Endothelial cell of umbilical vein (primary cell): ENCODE results near the gene IL32. TPM values are rescaled to one million over a fixed set of nuclear protein-coding genes. Genes with fewer than 3 reads are reported as not detected.

Experiments
- BruUV-seq: library from RNA; stranded (reverse); fragments of 400-500 nt; replicated peaks from 2 replicates; lab custom pipeline; 2021; lab: Mats Ljungman, UMichigan
- CTCF ChIA-PET: fragments of 300-600, 350-600 bp; sonication (Branson Sonifier 250); formaldehyde crosslinking; loops from one replicate; lab custom pipeline; 2021; ENCODE audit warnings: antibody characterized with exemption, inconsistent platforms; lab: Charles Lee
- POLR2A ChIA-PET: fragments of 300-600, 350-600 bp; sonication (Branson Sonifier 250); formaldehyde crosslinking; loops from one replicate; lab custom pipeline; 2021; ENCODE audit warnings: antibody characterized with exemption, inconsistent platforms; lab: Charles Lee
- DNase-seq: peaks from one replicate; pipeline ENCODE4 v3.0.0-alpha.2; 2011; ENCODE audit warnings: low read depth, low spot score
- FAIRE-seq: peaks from 2 replicates; lab custom pipeline; 2011; peaks lifted over from hg19 to GRCh38; lab: Jason Lieb, UNC
- H2AFZ ChIP-seq: 2 replicates; pipeline ENCODE4 v1.6.0; 2012; ENCODE audit warnings: low read depth, low read length, control low read depth, inconsistent platforms
- H3K27ac ChIP-seq: 2 replicates; pipeline ENCODE4 v1.5.1; 2011; ENCODE audit warnings: low read depth, mild to moderate bottlenecking, control low read depth, low read length, moderate library complexity; ENCODE audit not compliant: insufficient read depth
- H3K27me3 ChIP-seq, 2 experiments: 2 replicates each; pipeline versions ENCODE4 v1.6.0 to v1.6.1; 2011; ENCODE audit warnings: low read length in 2 of 2, mixed read lengths in 1 of 2; ENCODE audit not compliant: control insufficient read depth in 2 of 2, insufficient read depth in 2 of 2
- H3K36me3 ChIP-seq, 2 experiments: 2 replicates in 1 of 2; 3 replicates in 1 of 2; pipeline ENCODE4 v1.5.1; 2011; ENCODE audit warnings: low read length in 2 of 2, mild to moderate bottlenecking in 1 of 2, moderate library complexity in 1 of 2; ENCODE audit not compliant: control insufficient read depth in 2 of 2, insufficient read depth in 2 of 2; ENCODE audit errors: extremely low read depth in 1 of 2
- H3K4me1 ChIP-seq: 3 replicates; pipeline ENCODE4 v1.5.1; 2011; ENCODE audit warnings: mild to moderate bottlenecking, low read length; ENCODE audit not compliant: control insufficient read depth, insufficient read depth; ENCODE audit errors: extremely low read depth
- H3K4me2 ChIP-seq: 2 replicates; pipeline ENCODE4 v1.6.1; 2011; ENCODE audit warnings: low read length, control low read depth, mixed read lengths; ENCODE audit not compliant: insufficient read depth
- H3K4me3 ChIP-seq, 3 experiments: fragments of 200-600 bp in 1 of 3; sonication (generic), shearing (Covaris generic) in 1 of 3; replicated peaks in 1 of 3; 2 replicates each; pipeline ENCODE4 v1.5.1; 2011 to 2016; ENCODE audit warnings: control low read depth in 3 of 3, low read length in 3 of 3, mild to moderate bottlenecking in 2 of 3, inconsistent platforms in 1 of 3, low read depth in 1 of 3, moderate library complexity in 1 of 3; ENCODE audit not compliant: insufficient read depth in 1 of 3
- H3K79me2 ChIP-seq: 2 replicates; pipeline ENCODE4 v1.6.0; 2012; ENCODE audit warnings: low read length, inconsistent platforms; ENCODE audit not compliant: control insufficient read depth, insufficient read depth
- H3K9ac ChIP-seq: replicated peaks from 2 replicates; pipeline ENCODE3; 2011; ENCODE audit warnings: low read length, control low read depth; ENCODE audit not compliant: insufficient read depth; ENCODE audit errors: extremely low read depth
- H3K9me1 ChIP-seq: replicated peaks from 3 replicates; pipeline ENCODE4 v1.6.0; 2011; ENCODE audit warnings: mild to moderate bottlenecking, low read length; ENCODE audit not compliant: control insufficient read depth, insufficient read depth; ENCODE audit errors: extremely low read depth
- H3K9me3 ChIP-seq: replicated peaks from 2 replicates; pipeline ENCODE4 v1.5.1; 2012; ENCODE audit warnings: low read length, inconsistent platforms; ENCODE audit not compliant: control insufficient read depth, insufficient read depth
- H4K20me1 ChIP-seq: replicated peaks from 2 replicates; pipeline ENCODE3; 2011; ENCODE audit warnings: mild to moderate bottlenecking, low read length; ENCODE audit not compliant: control insufficient read depth, insufficient read depth; ENCODE audit errors: extremely low read depth
- EZH2 ChIP-seq: IDR thresholded peaks from 2 replicates; pipeline ENCODE4 v1.6.1; 2012; ENCODE audit warnings: borderline replicate concordance, low read depth, mild to moderate bottlenecking, moderate library complexity, low read length, inconsistent platforms; ENCODE audit not compliant: severe bottlenecking
- FOS ChIP-seq: IDR thresholded peaks from 2 replicates; pipeline ENCODE4 v1.6.1; 2011; ENCODE audit warnings: mild to moderate bottlenecking, low read length, moderate library complexity, borderline replicate concordance; ENCODE audit not compliant: insufficient read depth
- GATA2 ChIP-seq: IDR thresholded peaks from 2 replicates; pipeline ENCODE4 v1.7.0; 2011; ENCODE audit warnings: low read depth, mild to moderate bottlenecking, moderate library complexity, mixed read lengths, low read length; ENCODE audit not compliant: insufficient read length, insufficient read depth
- JUN ChIP-seq: IDR thresholded peaks from 2 replicates; pipeline ENCODE4 v1.6.1; 2011; ENCODE audit warnings: borderline replicate concordance, low read depth; ENCODE audit not compliant: insufficient read length, insufficient read depth
- MYC ChIP-seq: IDR thresholded peaks from one replicate; pipeline ENCODE4 v1.6.1; 2011; ENCODE audit warnings: mild to moderate bottlenecking, low read depth, low read length
- POLR2A ChIP-seq: IDR thresholded peaks from 2 replicates; pipeline ENCODE4 v1.6.1; 2012; ENCODE audit warnings: low read depth, mild to moderate bottlenecking, control low read depth, low read length
- POLR2AphosphoS5 ChIP-seq: IDR thresholded peaks from 2 replicates; pipeline ENCODE4 v1.6.1; 2012; ENCODE audit warnings: low read depth, mild to moderate bottlenecking, control low read depth, low read length, moderate library complexity; ENCODE audit not compliant: insufficient read depth
- dilution Hi-C: fragments of 300-500 bp; cut with MboI; formaldehyde crosslinking; loops from one replicate; pipeline ENCODE4 v1.15.0; 2019; ENCODE audit warnings: low sequenced_read_pairs; ENCODE audit not compliant: extremely low pct_ligation_motif_present
- intact Hi-C: fragments of 100-400 bp; cut with micrococcal nuclease; formaldehyde crosslinking; loops from one replicate; pipeline ENCODE4 v1.10.0; 2022
- polyA plus RNA-seq, 4 experiments: library from polyadenylated mRNA; depleted of rRNA in 3 of 4; stranded (reverse) in 3 of 4; unstranded in 1 of 4; fragments of >200 nt; gene quantifications; 2 replicates each; pipeline versions ENCODE4 v1.2.1 to v1.2.3, GENCODE V29; 2011 to 2012; ENCODE audit warnings: missing spikeins in 1 of 4
- total RNA-seq: library from RNA; stranded (reverse); gene quantifications from 2 replicates; pipeline ENCODE4 v1.2.3, GENCODE V29; 2021
- TF ChIP-seq, protein P1 (sequence below), 2 donors: IDR thresholded peaks; 1 replicate in 1 of 2; 2 replicates in 1 of 2; pipeline ENCODE4 v1.5.1; 2011; ENCODE audit warnings: low read length in 2 of 2, mild to moderate bottlenecking in 2 of 2, moderate library complexity in 2 of 2, control low read depth in 1 of 2, inconsistent platforms in 1 of 2, low read depth in 1 of 2; ENCODE audit not compliant: insufficient read depth in 1 of 2; ENCODE audit errors: extremely low read depth in 1 of 2
- TF ChIP-seq, protein P2 (sequence below): IDR thresholded peaks from 2 replicates; pipeline ENCODE4 v1.6.1; 2011; ENCODE audit not compliant: insufficient read depth, insufficient read length

The IL32 gene
- total and polyA plus RNA-seq, 2 donors (not counting 3 experiments of a cell fraction or from before 2014, with no cell fraction given), result 55.7 to 336 TPM

DNA sequence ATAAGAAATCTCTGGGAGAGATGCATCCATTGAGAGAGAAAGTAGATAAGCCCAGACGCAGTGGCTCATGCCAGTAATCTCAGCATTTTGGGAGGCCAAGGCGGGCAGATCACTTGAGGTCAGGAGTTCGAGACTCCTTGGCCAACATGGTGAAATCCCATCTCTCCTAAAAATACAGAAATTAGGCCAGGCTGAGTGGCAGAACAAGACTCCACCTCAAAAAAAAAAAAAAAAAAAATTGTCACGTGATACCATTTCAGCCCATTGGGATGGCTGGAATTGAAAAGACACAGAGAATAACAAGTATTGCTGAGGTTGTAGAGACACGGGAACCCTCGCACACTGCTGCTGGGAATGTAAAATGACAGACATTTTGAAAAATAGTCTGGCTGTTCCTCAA, 2.9 kb upstream of the IL32 start:
- Histone ChIP-seq H2AFZ (no peak overlapping the region), H3K27me3 (no peaks in the 10 kb centered on the region), H3K4me3 (no peak overlapping the region), H4K20me1 (no peaks in the 10 kb centered on the region), H3K36me3 (no peaks in the 10 kb centered on the region), H3K4me1 (peaks cover 27% of the 10 kb centered on the region), H3K79me2 (peaks cover 4% of the 10 kb centered on the region), H3K9me3 (no peaks in the 10 kb centered on the region), H3K9ac (no peak overlapping the region), H3K9me1 (no peaks in the 10 kb centered on the region), H3K27ac (no peak overlapping the region), H3K4me2 (no peak overlapping the region)
- DNase-seq (no peak), FAIRE-seq (no peak)
- TF ChIP-seq JUN (no peak), EZH2 (no peak), POLR2A (no peak), GATA2 (no peak), FOS (no peak), MYC (no peak), POLR2AphosphoS5 (no peak)
- TF ChIP-seq, protein P1, sequence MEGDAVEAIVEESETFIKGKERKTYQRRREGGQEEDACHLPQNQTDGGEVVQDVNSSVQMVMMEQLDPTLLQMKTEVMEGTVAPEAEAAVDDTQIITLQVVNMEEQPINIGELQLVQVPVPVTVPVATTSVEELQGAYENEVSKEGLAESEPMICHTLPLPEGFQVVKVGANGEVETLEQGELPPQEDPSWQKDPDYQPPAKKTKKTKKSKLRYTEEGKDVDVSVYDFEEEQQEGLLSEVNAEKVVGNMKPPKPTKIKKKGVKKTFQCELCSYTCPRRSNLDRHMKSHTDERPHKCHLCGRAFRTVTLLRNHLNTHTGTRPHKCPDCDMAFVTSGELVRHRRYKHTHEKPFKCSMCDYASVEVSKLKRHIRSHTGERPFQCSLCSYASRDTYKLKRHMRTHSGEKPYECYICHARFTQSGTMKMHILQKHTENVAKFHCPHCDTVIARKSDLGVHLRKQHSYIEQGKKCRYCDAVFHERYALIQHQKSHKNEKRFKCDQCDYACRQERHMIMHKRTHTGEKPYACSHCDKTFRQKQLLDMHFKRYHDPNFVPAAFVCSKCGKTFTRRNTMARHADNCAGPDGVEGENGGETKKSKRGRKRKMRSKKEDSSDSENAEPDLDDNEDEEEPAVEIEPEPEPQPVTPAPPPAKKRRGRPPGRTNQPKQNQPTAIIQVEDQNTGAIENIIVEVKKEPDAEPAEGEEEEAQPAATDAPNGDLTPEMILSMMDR (IDR thresholded peaks at IDR 0.05; ENCODE audit: extremely low read depth in 1 of 2, insufficient read depth in 1 of 2, low read depth in 1 of 2, low read length in 2 of 2), result no peak
- TF ChIP-seq, protein P2, sequence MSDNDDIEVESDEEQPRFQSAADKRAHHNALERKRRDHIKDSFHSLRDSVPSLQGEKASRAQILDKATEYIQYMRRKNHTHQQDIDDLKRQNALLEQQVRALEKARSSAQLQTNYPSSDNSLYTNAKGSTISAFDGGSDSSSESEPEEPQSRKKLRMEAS, result no peak
- BruUV-seq, result no TSS peak
- CTCF ChIA-PET, result interaction anchor here (1.2 to 2.5 kb wide), 2 partner anchors 65 to 67 kb away, joined by 4 to 13 read pairs; no protein-coding TSS in a partner anchor
- dilution Hi-C loops (no loop called here), intact Hi-C loops (no loop called here)
- POLR2A ChIA-PET, result no interaction called here
